GM12878 (cell line): ENCODE results near the gene LRP1B.

Experiments
- ATF7 ChIP-seq: fragments of 450-650 bp; IDR thresholded peaks from 2 replicates; pipeline ENCODE4 v1.6.1; 2016; ENCODE audit warnings: low read depth, mild to moderate bottlenecking
- CHD2 ChIP-seq: IDR thresholded peaks from 2 replicates; pipeline ENCODE4 v1.6.1; 2011; ENCODE audit warnings: low read depth, low read length, improper control_type of control experiment, borderline replicate concordance
- CTCF ChIP-seq, 3 experiments: IDR thresholded peaks in 2 of 3; conservative IDR thresholded peaks in 1 of 3; 2 replicates each; pipeline ENCODE4 v1.5.1; 2011; ENCODE audit warnings: low read depth in 3 of 3, low read length in 3 of 3, mild to moderate bottlenecking in 3 of 3, control low read depth in 2 of 3, moderate library complexity in 2 of 3, inconsistent platforms in 1 of 3, mixed read lengths in 1 of 3; ENCODE audit not compliant: control insufficient read depth in 2 of 3, insufficient read depth in 1 of 3; ENCODE audit errors: extremely low read depth in 1 of 3
- EP300 ChIP-seq, 2 experiments: fragments of 150-350 bp in 1 of 2; IDR thresholded peaks; 2 replicates each; pipeline ENCODE4 v1.6.1; 2011 to 2012; ENCODE audit warnings: low read depth in 2 of 2, low read length in 2 of 2, borderline replicate concordance in 1 of 2, improper control_type of control experiment in 1 of 2, inconsistent platforms in 1 of 2; ENCODE audit not compliant: control insufficient read depth in 1 of 2
- EZH2 ChIP-seq: IDR thresholded peaks from 2 replicates; pipeline ENCODE4 v1.6.1; 2012; ENCODE audit warnings: low read depth, mild to moderate bottlenecking, control low read depth, inconsistent platforms, low read length, borderline replicate concordance; ENCODE audit not compliant: control insufficient read depth
- HCFC1 ChIP-seq: fragments of 150-350 bp; IDR thresholded peaks from 2 replicates; pipeline ENCODE4 v1.6.1; 2014; ENCODE audit warnings: low read length
- HDGF ChIP-seq: fragments of 450-650 bp; IDR thresholded peaks from 2 replicates; pipeline ENCODE4 v1.6.1; 2016; ENCODE audit warnings: antibody characterized with exemption
- IKZF2 ChIP-seq, 2 experiments: fragments of 450-650 bp; IDR thresholded peaks; 2 replicates each; pipeline ENCODE4 v1.6.1; 2017; ENCODE audit warnings: mild to moderate bottlenecking in 2 of 2, moderate library complexity in 2 of 2
- RCOR1 ChIP-seq: conservative IDR thresholded peaks from 2 replicates; pipeline ENCODE4 v1.6.1; 2012; ENCODE audit warnings: low read depth, low read length, improper control_type of control experiment
- SREBF2 ChIP-seq: IDR thresholded peaks from 2 replicates; pipeline ENCODE4 v1.6.1; 2012; ENCODE audit warnings: mild to moderate bottlenecking, low read length
- TF ChIP-seq, protein P1 (sequence below): fragments of 450-650 bp; IDR thresholded peaks from 2 replicates; pipeline ENCODE4 v1.6.1; 2014; ENCODE audit warnings: mild to moderate bottlenecking
- TF ChIP-seq, protein P2 (sequence below): IDR thresholded peaks from 2 replicates; pipeline ENCODE4 v1.6.1; 2012; ENCODE audit warnings: low read length, inconsistent platforms

DNA sequence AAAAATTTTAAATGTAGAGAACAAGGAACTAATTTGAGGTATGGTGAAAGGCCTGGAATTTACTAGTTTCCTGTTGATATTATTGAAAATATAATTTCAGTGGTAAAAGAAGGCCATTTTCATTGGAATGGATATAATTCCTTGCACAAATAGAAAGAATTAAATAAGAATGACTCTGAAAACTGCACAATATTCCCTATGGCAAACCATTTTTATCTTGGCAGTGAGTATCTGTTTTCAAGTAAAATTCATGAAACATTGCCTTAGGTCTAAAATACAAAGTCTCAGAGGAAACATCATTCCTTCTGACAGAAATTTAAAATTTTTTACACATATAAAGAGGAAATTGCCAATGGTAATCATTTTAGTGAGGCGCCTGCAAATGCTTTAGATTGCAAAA is 1468.3 kb downstream of the LRP1B start:
- TF ChIP-seq CTCF (IDR thresholded peaks at IDR 0.05 in 2 of 3, conservative IDR thresholded peaks at IDR 0.05 in 1 of 3; ENCODE audit: control insufficient read depth in 2 of 3, extremely low read depth in 1 of 3, insufficient read depth in 1 of 3, low read depth in 3 of 3, low read length in 3 of 3) (no peak), EZH2 (no peak), RCOR1 (no peak), IKZF2 (IDR thresholded peaks at IDR 0.05) (no peak), EP300 (IDR thresholded peaks at IDR 0.05; ENCODE audit: borderline replicate concordance in 1 of 2, control insufficient read depth in 1 of 2, low read depth in 2 of 2, low read length in 2 of 2) (no peak), HDGF (no peak), HCFC1 (no peak), CHD2 (no peak), ATF7 (no peak), SREBF2 (no peak)
- TF ChIP-seq, protein P1, sequence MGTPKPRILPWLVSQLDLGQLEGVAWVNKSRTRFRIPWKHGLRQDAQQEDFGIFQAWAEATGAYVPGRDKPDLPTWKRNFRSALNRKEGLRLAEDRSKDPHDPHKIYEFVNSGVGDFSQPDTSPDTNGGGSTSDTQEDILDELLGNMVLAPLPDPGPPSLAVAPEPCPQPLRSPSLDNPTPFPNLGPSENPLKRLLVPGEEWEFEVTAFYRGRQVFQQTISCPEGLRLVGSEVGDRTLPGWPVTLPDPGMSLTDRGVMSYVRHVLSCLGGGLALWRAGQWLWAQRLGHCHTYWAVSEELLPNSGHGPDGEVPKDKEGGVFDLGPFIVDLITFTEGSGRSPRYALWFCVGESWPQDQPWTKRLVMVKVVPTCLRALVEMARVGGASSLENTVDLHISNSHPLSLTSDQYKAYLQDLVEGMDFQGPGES, result no peak
- TF ChIP-seq, protein P2, sequence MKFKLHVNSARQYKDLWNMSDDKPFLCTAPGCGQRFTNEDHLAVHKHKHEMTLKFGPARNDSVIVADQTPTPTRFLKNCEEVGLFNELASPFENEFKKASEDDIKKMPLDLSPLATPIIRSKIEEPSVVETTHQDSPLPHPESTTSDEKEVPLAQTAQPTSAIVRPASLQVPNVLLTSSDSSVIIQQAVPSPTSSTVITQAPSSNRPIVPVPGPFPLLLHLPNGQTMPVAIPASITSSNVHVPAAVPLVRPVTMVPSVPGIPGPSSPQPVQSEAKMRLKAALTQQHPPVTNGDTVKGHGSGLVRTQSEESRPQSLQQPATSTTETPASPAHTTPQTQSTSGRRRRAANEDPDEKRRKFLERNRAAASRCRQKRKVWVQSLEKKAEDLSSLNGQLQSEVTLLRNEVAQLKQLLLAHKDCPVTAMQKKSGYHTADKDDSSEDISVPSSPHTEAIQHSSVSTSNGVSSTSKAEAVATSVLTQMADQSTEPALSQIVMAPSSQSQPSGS, result no peak
